Measurements from ENCODE around the gene SYNGR2.

SYNGR2 gene

GRCh38 chr17:78142119-78142861 lies 26.1 kb upstream of the SYNGR2 start:
- no peaks in the 10 kb centered on the region for H3K36me3 ChIP-seq (ENCODE audit: insufficient read depth, insufficient read length, low read length)
- H3K4me3 ChIP-seq (ENCODE audit: insufficient read length, low read depth), result no peak overlapping the region
- peaks cover 27% of the 10 kb centered on the region for H3K4me1 ChIP-seq (ENCODE audit: insufficient read depth, insufficient read length)
- no peak for DNase-seq (ENCODE audit: low read depth, low spot score)
- TF ChIP-seq SUZ12 (IDR thresholded peaks at IDR 0.05; ENCODE audit: extremely low read depth, insufficient read depth, insufficient read length) (no peak), YY1 (IDR thresholded peaks at IDR 0.05; ENCODE audit: insufficient read depth, insufficient read length) (no peak)
- H3K9ac ChIP-seq (ENCODE audit: insufficient read length, low read depth), result no peak overlapping the region
- H3K27me3 ChIP-seq (ENCODE audit: insufficient read depth, insufficient read length), result peaks cover 2% of the 10 kb centered on the region
- no peaks in the 10 kb centered on the region for H3K9me3 ChIP-seq (ENCODE audit: insufficient read depth, low read length)

GRCh38 chr17:78143214-78144146 lies 24.9 kb upstream of the SYNGR2 start:
- Histone ChIP-seq H3K4me3 (ENCODE audit: insufficient read length, low read depth) (no peak overlapping the region), H3K27me3 (ENCODE audit: insufficient read depth, insufficient read length) (peaks cover 2% of the 10 kb centered on the region), H3K4me1 (ENCODE audit: insufficient read depth, insufficient read length) (peaks cover 22% of the 10 kb centered on the region), H3K9ac (ENCODE audit: insufficient read length, low read depth) (no peak overlapping the region), H3K9me3 (ENCODE audit: insufficient read depth, low read length) (no peaks in the 10 kb centered on the region), H3K36me3 (ENCODE audit: insufficient read depth, insufficient read length, low read length) (no peaks in the 10 kb centered on the region)
- TF ChIP-seq SUZ12 (IDR thresholded peaks at IDR 0.05; ENCODE audit: extremely low read depth, insufficient read depth, insufficient read length), result no peak
- no peak for TF ChIP-seq YY1 (IDR thresholded peaks at IDR 0.05; ENCODE audit: insufficient read depth, insufficient read length)
- no peak for TF ChIP-seq ZNF274 (IDR thresholded peaks at IDR 0.05; ENCODE audit: low read depth, low read length)
- DNase-seq (ENCODE audit: low read depth, low spot score), result no peak

- TF ChIP-seq YY1 (IDR thresholded peaks at IDR 0.05; ENCODE audit: insufficient read depth, insufficient read length) (no peak), ZNF274 (IDR thresholded peaks at IDR 0.05; ENCODE audit: low read depth, low read length) (no peak), SUZ12 (IDR thresholded peaks at IDR 0.05; ENCODE audit: extremely low read depth, insufficient read depth, insufficient read length) (no peak)
- H3K4me3 ChIP-seq (ENCODE audit: insufficient read length, low read depth), result no peak overlapping the region
- peak overlapping the region; percentile 51 for H3K9ac ChIP-seq (ENCODE audit: insufficient read length, low read depth)
- no peaks in the 10 kb centered on the region for H3K36me3 ChIP-seq (ENCODE audit: insufficient read depth, insufficient read length, low read length)
- H3K9me3 ChIP-seq (ENCODE audit: insufficient read depth, low read length), result no peaks in the 10 kb centered on the region
- no peak for DNase-seq (ENCODE audit: low read depth, low spot score)
- peaks cover 24% of the 10 kb centered on the region for H3K4me1 ChIP-seq (ENCODE audit: insufficient read depth, insufficient read length)
- H3K27me3 ChIP-seq (ENCODE audit: insufficient read depth, insufficient read length), result peaks cover 2% of the 10 kb centered on the region
Observed at GRCh38 chr17:78144147-78144719, 24.1 kb upstream of the SYNGR2 start.

GRCh38 chr17:78144736-78145641 lies 23.4 kb upstream of the SYNGR2 start:
- H3K27me3 ChIP-seq (ENCODE audit: insufficient read depth, insufficient read length), result peaks cover 2% of the 10 kb centered on the region
- no peak for DNase-seq (ENCODE audit: low read depth, low spot score)
- H3K9ac ChIP-seq (ENCODE audit: insufficient read length, low read depth), result peak overlapping the region; percentile 46
- TF ChIP-seq ZNF274 (IDR thresholded peaks at IDR 0.05; ENCODE audit: low read depth, low read length) (no peak), YY1 (IDR thresholded peaks at IDR 0.05; ENCODE audit: insufficient read depth, insufficient read length) (no peak), SUZ12 (IDR thresholded peaks at IDR 0.05; ENCODE audit: extremely low read depth, insufficient read depth, insufficient read length) (no peak)
- H3K36me3 ChIP-seq (ENCODE audit: insufficient read depth, insufficient read length, low read length), result no peaks in the 10 kb centered on the region
- no peaks in the 10 kb centered on the region for H3K9me3 ChIP-seq (ENCODE audit: insufficient read depth, low read length)
- H3K4me3 ChIP-seq (ENCODE audit: insufficient read length, low read depth), result no peak overlapping the region
- peaks cover 24% of the 10 kb centered on the region for H3K4me1 ChIP-seq (ENCODE audit: insufficient read depth, insufficient read length)

- no peak overlapping the region for H3K9ac ChIP-seq (ENCODE audit: insufficient read length, low read depth)
- DNase-seq (ENCODE audit: low read depth, low spot score), result no peak
- no peaks in the 10 kb centered on the region for H3K9me3 ChIP-seq (ENCODE audit: insufficient read depth, low read length)
- H3K4me1 ChIP-seq (ENCODE audit: insufficient read depth, insufficient read length), result peaks cover 21% of the 10 kb centered on the region
- no peak for TF ChIP-seq ZNF274 (IDR thresholded peaks at IDR 0.05; ENCODE audit: low read depth, low read length)
- H3K36me3 ChIP-seq (ENCODE audit: insufficient read depth, insufficient read length, low read length), result no peaks in the 10 kb centered on the region
- no peaks in the 10 kb centered on the region for H3K27me3 ChIP-seq (ENCODE audit: insufficient read depth, insufficient read length)
- no peak overlapping the region for H3K4me3 ChIP-seq (ENCODE audit: insufficient read length, low read depth)
Observed at GRCh38 chr17:78146471-78146869, 21.9 kb upstream of the SYNGR2 start.

GRCh38 chr17:78146881-78147280 lies 21.5 kb upstream of the SYNGR2 start:
- Histone ChIP-seq H3K9me3 (ENCODE audit: insufficient read depth, low read length) (no peaks in the 10 kb centered on the region), H3K27me3 (ENCODE audit: insufficient read depth, insufficient read length) (no peaks in the 10 kb centered on the region), H3K36me3 (ENCODE audit: insufficient read depth, insufficient read length, low read length) (no peaks in the 10 kb centered on the region), H3K9ac (ENCODE audit: insufficient read length, low read depth) (no peak overlapping the region), H3K4me1 (ENCODE audit: insufficient read depth, insufficient read length) (peaks cover 24% of the 10 kb centered on the region), H3K4me3 (ENCODE audit: insufficient read length, low read depth) (no peak overlapping the region)
- TF ChIP-seq ZNF274 (IDR thresholded peaks at IDR 0.05; ENCODE audit: low read depth, low read length), result no peak
- TF ChIP-seq SUZ12 (IDR thresholded peaks at IDR 0.05; ENCODE audit: extremely low read depth, insufficient read depth, insufficient read length), result no peak
- no peak for TF ChIP-seq YY1 (IDR thresholded peaks at IDR 0.05; ENCODE audit: insufficient read depth, insufficient read length)
- DNase-seq (ENCODE audit: low read depth, low spot score), result no peak

Data from NT2/D1 (cell line).